Activated CD4-positive, alpha-beta memory T cell treated with anti-CD3 and anti-CD28 coated beads, Interleukin-2, amount 10 ng/mL, durations not matched to agents 7 days and 5 days (primary cell): ENCODE measurements around the gene IFNG. TPM values are rescaled to one million over a fixed set of nuclear protein-coding genes. Genes with fewer than 3 reads are reported as not detected.

Source experiments
- CTCF ChIA-PET: fragments of 350-600 bp; sonication (Branson Sonifier 250); formaldehyde crosslinking; loops from one replicate; lab custom pipeline; 2021; ENCODE audit warnings: antibody characterized with exemption, inconsistent platforms; lab: Charles Lee
- POLR2A ChIA-PET: fragments of 350-600 bp; sonication (Branson Sonifier 250); formaldehyde crosslinking; loops from one replicate; lab custom pipeline; 2021; ENCODE audit warnings: antibody characterized with exemption; lab: Charles Lee
- DNase-seq: peaks from one replicate; pipeline ENCODE4 v3.0.0-alpha.2; 2020
- H3K27ac Mint-ChIP-seq: one replicate; pipeline ENCODE4 v1.8.0; 2021; ENCODE audit warnings: mild to moderate bottlenecking, mixed read lengths
- H3K27me3 Mint-ChIP-seq: one replicate; pipeline ENCODE4 v1.8.0; 2021; ENCODE audit warnings: mixed read lengths
- H3K36me3 Mint-ChIP-seq: one replicate; pipeline ENCODE4 v1.8.0; 2021; ENCODE audit warnings: low read depth, mixed read lengths
- H3K4me1 Mint-ChIP-seq: one replicate; pipeline ENCODE4 v1.8.0; 2021; ENCODE audit warnings: mixed read lengths
- H3K4me3 Mint-ChIP-seq: one replicate; pipeline ENCODE4 v1.8.0; 2021; ENCODE audit warnings: mild to moderate bottlenecking, mixed read lengths
- H3K9me3 Mint-ChIP-seq: one replicate; pipeline ENCODE4 v1.8.0; 2021; ENCODE audit warnings: mixed read lengths
- total RNA-seq, 2 experiments: library from RNA; stranded (reverse); gene quantifications; one replicate each; pipeline ENCODE4 v1.2.3, GENCODE V29; 2021

IFNG gene
- total RNA-seq, 2 experiments from 2014 or later, result 22.0 to 25.0 TPM

- peaks cover 38% of the 10 kb centered on the region for H3K4me1 Mint-ChIP-seq
- no peaks in the 10 kb centered on the region for H3K9me3 Mint-ChIP-seq
- peak overlapping the region; percentile 9 for H3K4me3 Mint-ChIP-seq
- no peak for DNase-seq
- H3K27ac Mint-ChIP-seq, result peak overlapping the region; percentile 44
- CTCF ChIA-PET, result interaction anchor here (0.9 kb wide), 1 partner anchor 44 kb away, joined by 3 read pairs; no protein-coding TSS in a partner anchor
- H3K27me3 Mint-ChIP-seq, result peaks cover 2% of the 10 kb centered on the region
- H3K36me3 Mint-ChIP-seq, result no peaks in the 10 kb centered on the region
- POLR2A ChIA-PET, result no interaction called here
These were observed 4.1 kb upstream of the IFNG start for GRCh38 chr12:68163560-68164081.

- Mint-ChIP-seq H3K4me3 (no peak overlapping the region), H3K27ac (no peak overlapping the region), H3K27me3 (peaks cover 2% of the 10 kb centered on the region), H3K4me1 (peaks cover 49% of the 10 kb centered on the region), H3K9me3 (no peaks in the 10 kb centered on the region), H3K36me3 (peaks cover 3% of the 10 kb centered on the region)
- CTCF ChIA-PET, result interaction anchor here (0.7 to 0.9 kb wide), 4 partner anchors 42 to 287 kb away, joined by 3 to 5 read pairs (median 3); no protein-coding TSS in a partner anchor
- DNase-seq, result no peak
- POLR2A ChIA-PET, result no interaction called here
These were observed 2.8 kb upstream of the IFNG start for GRCh38 chr12:68162374-68162773.

DNA sequence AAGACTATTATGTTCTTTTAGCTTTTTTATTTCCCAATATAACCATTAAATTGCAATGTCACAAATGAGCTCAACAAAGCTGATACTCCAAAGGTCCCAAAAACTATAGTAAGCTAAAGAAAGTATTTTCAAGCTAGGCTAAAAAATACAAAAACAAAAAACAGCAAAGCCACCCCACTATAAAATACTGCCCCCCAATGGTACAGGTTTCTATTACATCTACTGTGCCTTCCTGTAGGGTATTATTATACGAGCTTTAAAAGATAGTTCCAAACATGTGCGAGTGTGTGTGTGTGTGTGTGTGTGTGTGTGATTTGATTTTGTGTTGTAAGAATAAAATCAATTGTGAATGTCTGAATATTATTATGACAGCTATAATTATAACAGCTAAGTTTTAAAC, 1.1 kb downstream of the IFNG start:
- H3K27me3 Mint-ChIP-seq, result no peaks in the 10 kb centered on the region
- peak; percentile 26 for DNase-seq
- CTCF ChIA-PET, result interaction anchor here (0.6 to 5.1 kb wide), 48 partner anchors 9 to 1461 kb away, joined by 3 to 163 read pairs (median 4); partner anchors contain the start of gene CAND1
- H3K4me3 Mint-ChIP-seq, result peak overlapping the region; percentile 75
- H3K9me3 Mint-ChIP-seq, result peaks cover 2% of the 10 kb centered on the region
- peak overlapping the region; percentile 31 for H3K27ac Mint-ChIP-seq
- peaks cover 53% of the 10 kb centered on the region for H3K4me1 Mint-ChIP-seq
- POLR2A ChIA-PET, result interaction anchor here (0.7 to 4.9 kb wide), 11 partner anchors 18 to 454 kb away, joined by 3 to 89 read pairs (median 4); no protein-coding TSS in a partner anchor
- H3K36me3 Mint-ChIP-seq, result peaks cover 20% of the 10 kb centered on the region

- CTCF ChIA-PET, result interaction anchor here (1.0 to 5.1 kb wide), 17 partner anchors 13 to 801 kb away, joined by 3 to 163 read pairs (median 6); no protein-coding TSS in a partner anchor
These were observed 2.2 kb downstream of the IFNG start for GRCh38 chr12:68157380-68157779.

GRCh38 chr12:68156636-68157035, 2.9 kb downstream of the IFNG start:
- Mint-ChIP-seq H3K36me3 (peaks cover 25% of the 10 kb centered on the region), H3K4me1 (peaks cover 43% of the 10 kb centered on the region), H3K27ac (peak overlapping the region; percentile 53), H3K9me3 (peaks cover 2% of the 10 kb centered on the region), H3K27me3 (no peaks in the 10 kb centered on the region), H3K4me3 (peak overlapping the region; percentile 75)
- DNase-seq, result no peak
- ChIA-PET CTCF (interaction anchor here (1.4 to 5.1 kb wide), 7 partner anchors 12 to 117 kb away, joined by 3 to 163 read pairs (median 23); no protein-coding TSS in a partner anchor), POLR2A (interaction anchor here (1.1 to 4.9 kb wide), 10 partner anchors 12 to 119 kb away, joined by 3 to 89 read pairs (median 4); partner anchors contain the start of gene IL26)

More at GRCh38 chr12:68157380-68157779, 2.2 kb downstream of the IFNG start:
- peak overlapping the region; percentile 60 for H3K27ac Mint-ChIP-seq
- H3K4me3 Mint-ChIP-seq, result peak overlapping the region; percentile 75
- no peaks in the 10 kb centered on the region for H3K27me3 Mint-ChIP-seq
- H3K9me3 Mint-ChIP-seq, result peaks cover 2% of the 10 kb centered on the region
- H3K4me1 Mint-ChIP-seq, result peaks cover 45% of the 10 kb centered on the region
- peaks cover 25% of the 10 kb centered on the region for H3K36me3 Mint-ChIP-seq
- POLR2A ChIA-PET, result interaction anchor here (1.2 to 4.9 kb wide), 9 partner anchors 19 to 120 kb away, joined by 3 to 89 read pairs (median 4); partner anchors contain the start of gene IL26
- peak; percentile 26 for DNase-seq

- Mint-ChIP-seq H3K4me3 (no peak overlapping the region), H3K9me3 (peaks cover 4% of the 10 kb centered on the region), H3K27ac (no peak overlapping the region), H3K4me1 (peaks cover 38% of the 10 kb centered on the region), H3K27me3 (no peaks in the 10 kb centered on the region), H3K36me3 (peaks cover 25% of the 10 kb centered on the region)
- ChIA-PET POLR2A (interaction anchor here (0.7 kb wide), 1 partner anchor 35 kb away, joined by 5 read pairs; no protein-coding TSS in a partner anchor), CTCF (interaction anchor here (5.0 to 5.1 kb wide), 2 partner anchors 43 to 115 kb away, joined by 126 to 163 read pairs; no protein-coding TSS in a partner anchor)
- no peak for DNase-seq
These were observed 4.8 kb downstream of the IFNG start for GRCh38 chr12:68154779-68155178.

DNA sequence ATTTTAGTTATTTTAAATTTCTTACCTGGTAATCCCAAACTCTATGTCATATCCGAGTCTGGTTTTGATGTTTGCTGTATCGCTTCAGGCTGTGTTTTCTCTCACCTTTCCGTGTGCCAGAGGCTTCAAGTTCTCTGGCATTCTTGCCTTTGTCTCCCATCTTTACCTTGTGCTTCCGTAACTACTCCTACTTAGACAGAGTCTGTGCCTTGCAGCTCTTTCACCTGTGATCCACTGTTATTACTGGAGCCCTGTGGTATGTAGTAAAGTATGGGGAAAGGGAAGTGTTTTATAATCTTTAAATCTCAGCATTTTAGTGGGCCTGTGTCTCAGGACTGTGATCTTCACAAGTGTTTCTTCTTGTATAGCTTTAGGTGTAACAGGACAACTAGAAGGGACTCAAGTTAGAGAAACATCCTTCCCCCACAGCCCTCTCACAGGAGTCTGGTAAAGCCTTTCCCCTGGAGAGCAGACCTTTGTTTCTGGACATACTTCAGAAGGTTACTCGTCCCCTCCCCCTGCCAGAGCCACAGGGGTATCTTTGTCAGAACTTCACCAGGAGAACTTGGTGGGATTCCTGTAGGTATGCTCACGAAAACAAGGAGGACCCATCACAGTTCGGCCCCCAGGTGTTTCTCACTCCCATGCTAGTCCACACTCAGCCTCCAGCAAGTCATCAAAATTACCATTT, 11.1 kb downstream of the IFNG start:
- ChIA-PET CTCF (interaction anchor here (1.2 to 1.4 kb wide), 2 partner anchors 10 to 75 kb away, joined by 4 to 5 read pairs; no protein-coding TSS in a partner anchor), POLR2A (no interaction called here)
- Mint-ChIP-seq H3K4me3 (no peak overlapping the region), H3K27me3 (no peaks in the 10 kb centered on the region), H3K36me3 (peaks cover 5% of the 10 kb centered on the region), H3K4me1 (peaks cover 2% of the 10 kb centered on the region), H3K27ac (no peak overlapping the region), H3K9me3 (peaks cover 2% of the 10 kb centered on the region)
- DNase-seq, result no peak

GRCh38 chr12:68140556-68140955, 19.0 kb downstream of the IFNG start:
- no peaks in the 10 kb centered on the region for H3K27me3 Mint-ChIP-seq
- no peak overlapping the region for H3K27ac Mint-ChIP-seq
- H3K9me3 Mint-ChIP-seq, result peaks cover 7% of the 10 kb centered on the region
- H3K36me3 Mint-ChIP-seq, result peaks cover 19% of the 10 kb centered on the region
- no peak for DNase-seq
- POLR2A ChIA-PET, result interaction anchor here (1.1 kb wide), 1 partner anchor 21 kb away, joined by 3 read pairs; no protein-coding TSS in a partner anchor
- no peak overlapping the region for H3K4me3 Mint-ChIP-seq
- CTCF ChIA-PET, result interaction anchor here (1.1 to 1.6 kb wide), 2 partner anchors 18 to 27 kb away, joined by 4 to 6 read pairs; no protein-coding TSS in a partner anchor
- H3K4me1 Mint-ChIP-seq, result peaks cover 47% of the 10 kb centered on the region

GRCh38 chr12:68139941-68140340, 19.6 kb downstream of the IFNG start:
- POLR2A ChIA-PET, result no interaction called here
- Mint-ChIP-seq H3K36me3 (peaks cover 19% of the 10 kb centered on the region), H3K27me3 (no peaks in the 10 kb centered on the region), H3K4me3 (no peak overlapping the region), H3K9me3 (peaks cover 7% of the 10 kb centered on the region), H3K27ac (no peak overlapping the region), H3K4me1 (peaks cover 50% of the 10 kb centered on the region)
- no peak for DNase-seq
- CTCF ChIA-PET, result interaction anchor here (1.6 kb wide), 1 partner anchor 18 kb away, joined by 6 read pairs; no protein-coding TSS in a partner anchor

DNA sequence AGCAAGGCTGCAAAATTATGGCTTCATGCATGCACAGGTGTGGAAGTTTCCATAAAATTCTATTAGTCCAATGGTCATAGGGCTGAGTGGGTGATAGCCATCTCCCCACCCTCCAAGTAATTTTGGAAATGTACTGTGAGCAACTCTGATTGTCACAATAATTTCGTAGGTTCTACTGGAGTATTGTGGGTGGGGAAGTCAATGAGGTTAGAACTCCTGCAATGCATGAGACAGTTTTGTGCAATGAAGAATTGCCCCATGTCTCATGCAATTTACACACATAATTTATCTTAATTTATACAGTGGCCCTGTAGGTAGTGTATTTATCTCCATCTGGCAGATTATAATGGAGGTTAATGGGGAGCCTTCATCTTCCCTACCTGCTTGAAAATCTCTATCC, 20.5 kb downstream of the IFNG start:
- no peak for DNase-seq
- ChIA-PET POLR2A (interaction anchor here (1.2 to 9.0 kb wide), 2 partner anchors 18 to 20 kb away, joined by 3 to 59 read pairs; no protein-coding TSS in a partner anchor), CTCF (interaction anchor here (1.2 to 1.5 kb wide), 2 partner anchors 18 to 19 kb away, joined by 3 to 4 read pairs; no protein-coding TSS in a partner anchor)
- H3K9me3 Mint-ChIP-seq, result peaks cover 11% of the 10 kb centered on the region
- H3K27me3 Mint-ChIP-seq, result no peaks in the 10 kb centered on the region
- H3K27ac Mint-ChIP-seq, result no peak overlapping the region
- H3K4me1 Mint-ChIP-seq, result peaks cover 50% of the 10 kb centered on the region
- H3K4me3 Mint-ChIP-seq, result no peak overlapping the region
- peaks cover 19% of the 10 kb centered on the region for H3K36me3 Mint-ChIP-seq

- Mint-ChIP-seq H3K27me3 (no peaks in the 10 kb centered on the region), H3K4me1 (peaks cover 50% of the 10 kb centered on the region), H3K36me3 (peaks cover 19% of the 10 kb centered on the region), H3K27ac (no peak overlapping the region), H3K4me3 (no peak overlapping the region), H3K9me3 (peaks cover 11% of the 10 kb centered on the region)
- ChIA-PET POLR2A (interaction anchor here (1.2 to 9.0 kb wide), 2 partner anchors 19 to 20 kb away, joined by 3 to 59 read pairs; no protein-coding TSS in a partner anchor), CTCF (interaction anchor here (1.2 to 1.5 kb wide), 2 partner anchors 18 to 20 kb away, joined by 3 to 4 read pairs; no protein-coding TSS in a partner anchor)
- no peak for DNase-seq
These were observed 21.1 kb downstream of the IFNG start for GRCh38 chr12:68138480-68138879.

GRCh38 chr12:68137335-68137830, 22.2 kb downstream of the IFNG start:
- Mint-ChIP-seq H3K4me1 (peaks cover 50% of the 10 kb centered on the region), H3K36me3 (peaks cover 19% of the 10 kb centered on the region), H3K27ac (peak overlapping the region; percentile 78), H3K4me3 (peak overlapping the region; percentile 0), H3K27me3 (no peaks in the 10 kb centered on the region), H3K9me3 (peaks cover 11% of the 10 kb centered on the region)
- ChIA-PET CTCF (interaction anchor here (1.5 to 1.8 kb wide), 3 partner anchors 17 to 24 kb away, joined by 3 to 8 read pairs (median 4); no protein-coding TSS in a partner anchor), POLR2A (interaction anchor here (9.0 kb wide), 1 partner anchor 19 kb away, joined by 59 read pairs; no protein-coding TSS in a partner anchor)
- DNase-seq, result no peak
